Ovary (tissue), 9 donors: ENCODE data around the gene KCNS1. TPM values are rescaled to one million over a fixed set of nuclear protein-coding genes. Genes with fewer than 3 reads are reported as not detected.

Source experiments
- DNase-seq, 5 donors: peaks; one replicate each; pipeline ENCODE4 v3.0.0-alpha.2; 2019 to 2020
- H3K27ac ChIP-seq, 2 donors: fragments of 200-600 bp; one replicate each; pipeline versions ENCODE4 v1.5.1 to v1.8.0; 2019 to 2022
- H3K27me3 ChIP-seq: fragments of 200-600 bp; one replicate; pipeline ENCODE4 v1.8.0; 2022
- H3K36me3 ChIP-seq: fragments of 200-600 bp; sonication (generic); one replicate; pipeline ENCODE4 v1.5.1; 2019
- H3K4me1 ChIP-seq: one replicate; pipeline ENCODE4 v1.8.1; 2013; ENCODE audit warnings: mild to moderate bottlenecking, moderate library complexity; ENCODE audit not compliant: insufficient read depth
- H3K4me3 ChIP-seq: fragments of 200-600 bp; sonication (generic); one replicate; pipeline ENCODE4 v1.5.1; 2017
- H3K9me3 ChIP-seq, 2 donors: fragments of 200-600 bp in 1 of 2; sonication (generic) in 1 of 2; one replicate each; pipeline versions ENCODE4 v1.5.1 to v1.8.1; 2013 to 2019; ENCODE audit warnings: mild to moderate bottlenecking in 1 of 2, moderate library complexity in 1 of 2
- EP300 ChIP-seq: sonication (generic); formaldehyde crosslinking; IDR thresholded peaks from one replicate; pipeline ENCODE4 v1.6.1; 2017; ENCODE audit warnings: antibody characterized with exemption
- POLR2A ChIP-seq: fragments of 450-650 bp; IDR thresholded peaks from one replicate; pipeline ENCODE4 v1.6.1; 2017; ENCODE audit warnings: antibody characterized with exemption, mild to moderate bottlenecking, moderate library complexity
- WGBS, 3 donors: extraction: QIAGEN DNeasy Blood & Tissue Kit in 1 of 3; methylation state at CpG; one replicate each; pipeline versions ENCODE4 v1.1.5 to v1.1.7; 2013 to 2017; 5-methylcytosine and 5-hydroxymethylcytosine counted together
- intact Hi-C, 4 donors: fragments of 100-400 bp; cut with DNase I; formaldehyde crosslinking; loops; one replicate each; pipeline versions ENCODE4 v1.11.0 to v1.15.1; 2022 to 2023
- polyA plus RNA-seq, 2 donors: library from polyadenylated mRNA; stranded (reverse); fragments of 200-250 nt in 1 of 2; fragments of 350-450 nt in 1 of 2; fragmentation: Illumina TruSeq in 1 of 2; extraction: RNeasy Lipid Tissue Mini Kit (QIAGEN cat#74804) in 1 of 2; gene quantifications; one replicate each; pipeline ENCODE4 v1.2.3, GENCODE V29; 2013 to 2014
- total RNA-seq, 7 donors: library from RNA; depleted of rRNA in 2 of 7; stranded (reverse); fragments of >200 nt in 2 of 7; fragmentation: NEBNext Ultra II Directional in 3 of 7; extraction: Animal tissue kit (Norgen Biotek cat#: 25700) in 3 of 7; gene quantifications; one replicate each; pipeline versions ENCODE4 v1.1.0 to v1.2.4, GENCODE V29; 2016 to 2023
- TF ChIP-seq, protein P1 (sequence below), 3 donors: fragments of 450-650 bp in 2 of 3; fragments of 200-600 bp in 1 of 3; IDR thresholded peaks; one replicate each; pipeline versions ENCODE4 v1.5.1 to v1.8.0; 2016 to 2022; ENCODE audit warnings: antibody characterized with exemption in 3 of 3, mild to moderate bottlenecking in 1 of 3
- donor health status: DM: no; HTN: no; CAD: no; lungs with moderate emphysema.
- donor health status: DM: no; HTN: no; CAD: no.
- donor health status: Bipolar disorder and iron deficiency.
- donor health status: DM: yes; HTN: yes; CAD: no.
- donor health status: DM: no; HTN: no; CAD: no.
- donor health status: DM: yes; HTN: yes; CAD: no.

The KCNS1 gene
- total and polyA plus RNA-seq, 9 donors: 0.02 to 0.80 TPM; not detected in 7

DNA sequence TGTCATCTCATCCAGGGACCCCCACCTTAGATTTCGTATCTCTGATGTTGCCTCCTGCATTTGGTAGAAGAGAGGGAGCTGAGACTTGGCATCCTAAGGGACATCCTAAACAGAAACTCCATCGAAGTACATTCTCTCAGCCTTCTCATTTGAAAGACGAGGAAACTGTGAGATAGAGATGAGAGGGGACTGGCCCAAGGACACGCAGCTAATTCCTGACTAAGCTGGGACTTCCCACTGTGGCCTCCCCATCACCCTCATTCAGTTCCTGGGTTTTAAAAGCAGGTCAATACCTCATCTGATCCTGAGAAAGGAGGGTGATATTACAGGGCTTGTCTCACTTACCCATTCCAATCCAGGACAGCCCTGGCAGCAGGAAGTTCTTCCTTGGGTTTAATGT lies 14.9 kb upstream of the KCNS1 start:
- Histone ChIP-seq H3K4me3 (no peak overlapping the region), H3K9me3 (no peaks in the 10 kb centered on the region), H3K27ac (no peak overlapping the region), H3K36me3 (no peaks in the 10 kb centered on the region), H3K4me1 (no peaks in the 10 kb centered on the region), H3K27me3 (no peaks in the 10 kb centered on the region)
- intact Hi-C loops: no loop called here
- WGBS, 3 donors: 67 to 76% (median 72%) methylated on average over 4 of the region's 4 CpGs
- no peak for TF ChIP-seq POLR2A
- no peak for TF ChIP-seq EP300
- TF ChIP-seq, protein P1, sequence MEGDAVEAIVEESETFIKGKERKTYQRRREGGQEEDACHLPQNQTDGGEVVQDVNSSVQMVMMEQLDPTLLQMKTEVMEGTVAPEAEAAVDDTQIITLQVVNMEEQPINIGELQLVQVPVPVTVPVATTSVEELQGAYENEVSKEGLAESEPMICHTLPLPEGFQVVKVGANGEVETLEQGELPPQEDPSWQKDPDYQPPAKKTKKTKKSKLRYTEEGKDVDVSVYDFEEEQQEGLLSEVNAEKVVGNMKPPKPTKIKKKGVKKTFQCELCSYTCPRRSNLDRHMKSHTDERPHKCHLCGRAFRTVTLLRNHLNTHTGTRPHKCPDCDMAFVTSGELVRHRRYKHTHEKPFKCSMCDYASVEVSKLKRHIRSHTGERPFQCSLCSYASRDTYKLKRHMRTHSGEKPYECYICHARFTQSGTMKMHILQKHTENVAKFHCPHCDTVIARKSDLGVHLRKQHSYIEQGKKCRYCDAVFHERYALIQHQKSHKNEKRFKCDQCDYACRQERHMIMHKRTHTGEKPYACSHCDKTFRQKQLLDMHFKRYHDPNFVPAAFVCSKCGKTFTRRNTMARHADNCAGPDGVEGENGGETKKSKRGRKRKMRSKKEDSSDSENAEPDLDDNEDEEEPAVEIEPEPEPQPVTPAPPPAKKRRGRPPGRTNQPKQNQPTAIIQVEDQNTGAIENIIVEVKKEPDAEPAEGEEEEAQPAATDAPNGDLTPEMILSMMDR (IDR thresholded peaks at IDR 0.05): no peak
- no peak for DNase-seq

- DNase-seq: no peak
- Histone ChIP-seq H3K36me3 (no peaks in the 10 kb centered on the region), H3K4me1 (no peaks in the 10 kb centered on the region), H3K9me3 (no peaks in the 10 kb centered on the region), H3K27ac (no peak overlapping the region), H3K27me3 (no peaks in the 10 kb centered on the region), H3K4me3 (no peak overlapping the region)
- WGBS, 3 donors: 51 to 66% (median 52%) methylated on average over 3 of the region's 3 CpGs
- intact Hi-C loops: no loop called here
- TF ChIP-seq, protein P1 (IDR thresholded peaks at IDR 0.05): no peak
- TF ChIP-seq POLR2A (no peak), EP300 (no peak)
These were observed 14.5 kb upstream of the KCNS1 start for GRCh38 chr20:45115386-45115774.

GRCh38 chr20:45114465-45115385 lies 13.8 kb upstream of the KCNS1 start, which contains the start of gene WFDC5:
Gene WFDC5, minus strand, starts transcription at chr20:45115174. Its CDS starts 91 bp downstream, at chr20:45115083.
- H3K9me3 ChIP-seq: no peaks in the 10 kb centered on the region
- no peak for DNase-seq
- H3K4me3 ChIP-seq: no peak within 1 kb of the TSS
- no peak within 1 kb of the TSS for H3K27ac ChIP-seq
- no peaks in the 10 kb centered on the region for H3K27me3 ChIP-seq
- no peaks in the 10 kb centered on the region for H3K4me1 ChIP-seq
- intact Hi-C loops: no loop called here
- 44 to 53% (median 48%) methylated on average over 16 of the region's 16 CpGs for WGBS, 3 donors
- H3K36me3 ChIP-seq: no peaks in the 10 kb centered on the region
- TF ChIP-seq EP300 (no peak), POLR2A (no peak)
- TF ChIP-seq, protein P1 (IDR thresholded peaks at IDR 0.05): no peak

DNA sequence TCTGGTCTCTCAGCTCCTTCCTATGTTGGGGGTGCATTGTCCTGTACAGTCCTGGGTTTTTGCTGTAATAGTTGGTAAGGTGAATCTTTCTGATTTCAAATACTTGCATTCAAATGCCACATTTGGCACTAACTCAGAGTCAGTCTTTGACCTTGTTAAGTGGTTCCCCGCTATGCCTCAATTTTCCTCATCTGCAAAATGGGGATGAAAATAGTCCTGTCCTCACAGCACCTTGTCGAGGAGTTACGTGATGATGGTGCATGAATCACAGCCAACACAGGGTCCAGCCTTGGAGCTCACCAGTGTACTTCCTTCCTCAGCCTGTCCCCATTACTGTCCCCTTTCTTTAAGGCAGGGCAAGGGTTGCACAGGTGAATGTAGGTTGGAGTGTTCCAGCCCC lies 12.9 kb upstream of the KCNS1 start:
- intact Hi-C loops: no loop called here
- Histone ChIP-seq H3K27ac (no peak overlapping the region), H3K4me1 (no peaks in the 10 kb centered on the region), H3K9me3 (no peaks in the 10 kb centered on the region), H3K27me3 (no peaks in the 10 kb centered on the region), H3K4me3 (no peak overlapping the region), H3K36me3 (no peaks in the 10 kb centered on the region)
- 83 to 84% (median 83%) methylated on average over 3 of the region's 3 CpGs for WGBS, 3 donors
- no peak for DNase-seq
- no peak for TF ChIP-seq EP300
- TF ChIP-seq, protein P1 (IDR thresholded peaks at IDR 0.05): no peak
- TF ChIP-seq POLR2A: no peak
